ENCODE data around the gene PSMG2. TPM values are rescaled to one million over a fixed set of nuclear protein-coding genes. Genes with fewer than 3 reads are reported as not detected.

Gene PSMG2
- total and polyA plus RNA-seq, 2 of the 13 experiments (the other 11 are each of a cell fraction or from before 2014, with no cell fraction given) = 53.4 to 94.8 TPM

DNA sequence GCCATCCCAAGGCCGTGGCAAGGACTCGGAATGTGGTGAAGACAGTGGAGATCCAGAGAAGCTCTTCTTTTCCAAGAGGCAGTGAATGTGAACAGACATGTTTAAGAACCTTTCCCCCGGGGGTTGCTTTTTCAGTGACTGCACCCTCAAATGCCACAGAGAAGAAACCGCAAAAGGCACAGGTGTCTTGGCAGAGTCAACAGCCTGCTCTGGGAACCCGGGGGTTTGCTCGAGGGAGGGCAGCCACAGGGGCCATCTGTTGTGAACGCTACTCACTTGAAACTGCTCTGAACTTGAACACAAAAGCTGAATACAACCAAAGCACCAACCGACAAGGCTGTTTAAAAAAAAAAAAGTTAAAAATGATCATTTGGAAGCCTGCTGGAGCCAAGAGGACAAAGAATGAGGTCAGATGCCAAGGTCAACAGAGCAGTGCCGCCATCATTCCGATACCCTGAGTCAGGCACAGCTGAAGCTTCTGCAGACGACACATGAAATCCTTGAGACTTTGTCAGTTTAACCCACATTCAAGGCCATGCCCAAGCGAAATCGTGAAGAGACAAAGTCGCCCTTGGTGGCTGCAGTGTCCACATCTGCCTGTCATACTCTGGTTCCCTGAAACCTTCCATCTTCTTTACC lies 47.4 kb downstream of the PSMG2 start (continued):
- TF ChIP-seq, protein P1, sequence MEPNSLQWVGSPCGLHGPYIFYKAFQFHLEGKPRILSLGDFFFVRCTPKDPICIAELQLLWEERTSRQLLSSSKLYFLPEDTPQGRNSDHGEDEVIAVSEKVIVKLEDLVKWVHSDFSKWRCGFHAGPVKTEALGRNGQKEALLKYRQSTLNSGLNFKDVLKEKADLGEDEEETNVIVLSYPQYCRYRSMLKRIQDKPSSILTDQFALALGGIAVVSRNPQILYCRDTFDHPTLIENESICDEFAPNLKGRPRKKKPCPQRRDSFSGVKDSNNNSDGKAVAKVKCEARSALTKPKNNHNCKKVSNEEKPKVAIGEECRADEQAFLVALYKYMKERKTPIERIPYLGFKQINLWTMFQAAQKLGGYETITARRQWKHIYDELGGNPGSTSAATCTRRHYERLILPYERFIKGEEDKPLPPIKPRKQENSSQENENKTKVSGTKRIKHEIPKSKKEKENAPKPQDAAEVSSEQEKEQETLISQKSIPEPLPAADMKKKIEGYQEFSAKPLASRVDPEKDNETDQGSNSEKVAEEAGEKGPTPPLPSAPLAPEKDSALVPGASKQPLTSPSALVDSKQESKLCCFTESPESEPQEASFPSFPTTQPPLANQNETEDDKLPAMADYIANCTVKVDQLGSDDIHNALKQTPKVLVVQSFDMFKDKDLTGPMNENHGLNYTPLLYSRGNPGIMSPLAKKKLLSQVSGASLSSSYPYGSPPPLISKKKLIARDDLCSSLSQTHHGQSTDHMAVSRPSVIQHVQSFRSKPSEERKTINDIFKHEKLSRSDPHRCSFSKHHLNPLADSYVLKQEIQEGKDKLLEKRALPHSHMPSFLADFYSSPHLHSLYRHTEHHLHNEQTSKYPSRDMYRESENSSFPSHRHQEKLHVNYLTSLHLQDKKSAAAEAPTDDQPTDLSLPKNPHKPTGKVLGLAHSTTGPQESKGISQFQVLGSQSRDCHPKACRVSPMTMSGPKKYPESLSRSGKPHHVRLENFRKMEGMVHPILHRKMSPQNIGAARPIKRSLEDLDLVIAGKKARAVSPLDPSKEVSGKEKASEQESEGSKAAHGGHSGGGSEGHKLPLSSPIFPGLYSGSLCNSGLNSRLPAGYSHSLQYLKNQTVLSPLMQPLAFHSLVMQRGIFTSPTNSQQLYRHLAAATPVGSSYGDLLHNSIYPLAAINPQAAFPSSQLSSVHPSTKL (CRISPR knock-in tag; IDR thresholded peaks at IDR 0.05) = peak; percentile 26; the same call in 1 of the 2 replicates
- TF ChIP-seq RAD51 (IDR thresholded peaks at IDR 0.05; ENCODE audit: borderline replicate concordance) (no peak), ZNF431 (CRISPR knock-in tag; IDR thresholded peaks at IDR 0.05; ENCODE audit: borderline replicate concordance, low read depth) (no peak), KMT2A (CRISPR knock-in tag; IDR thresholded peaks at IDR 0.05) (no peak), NR2F6 (IDR thresholded peaks at IDR 0.05) (peak; percentile 47; the same call in 1 of the 2 replicates), NR2F6 (CRISPR knock-in tag; IDR thresholded peaks at IDR 0.05) (peak; percentile 37; the same call in 1 of the 2 replicates), ZNF354B (CRISPR knock-in tag; IDR thresholded peaks at IDR 0.05) (no peak), ZNF335 (CRISPR knock-in tag; IDR thresholded peaks at IDR 0.05) (no peak), NR2F1 (CRISPR knock-in tag; IDR thresholded peaks at IDR 0.05) (peak in 1 of 2 experiments; percentile 63; a peak in 2 of 4 replicates), ZNF256 (CRISPR knock-in tag; conservative IDR thresholded peaks at IDR 0.05) (no peak)
- TF ChIP-seq, protein P2, sequence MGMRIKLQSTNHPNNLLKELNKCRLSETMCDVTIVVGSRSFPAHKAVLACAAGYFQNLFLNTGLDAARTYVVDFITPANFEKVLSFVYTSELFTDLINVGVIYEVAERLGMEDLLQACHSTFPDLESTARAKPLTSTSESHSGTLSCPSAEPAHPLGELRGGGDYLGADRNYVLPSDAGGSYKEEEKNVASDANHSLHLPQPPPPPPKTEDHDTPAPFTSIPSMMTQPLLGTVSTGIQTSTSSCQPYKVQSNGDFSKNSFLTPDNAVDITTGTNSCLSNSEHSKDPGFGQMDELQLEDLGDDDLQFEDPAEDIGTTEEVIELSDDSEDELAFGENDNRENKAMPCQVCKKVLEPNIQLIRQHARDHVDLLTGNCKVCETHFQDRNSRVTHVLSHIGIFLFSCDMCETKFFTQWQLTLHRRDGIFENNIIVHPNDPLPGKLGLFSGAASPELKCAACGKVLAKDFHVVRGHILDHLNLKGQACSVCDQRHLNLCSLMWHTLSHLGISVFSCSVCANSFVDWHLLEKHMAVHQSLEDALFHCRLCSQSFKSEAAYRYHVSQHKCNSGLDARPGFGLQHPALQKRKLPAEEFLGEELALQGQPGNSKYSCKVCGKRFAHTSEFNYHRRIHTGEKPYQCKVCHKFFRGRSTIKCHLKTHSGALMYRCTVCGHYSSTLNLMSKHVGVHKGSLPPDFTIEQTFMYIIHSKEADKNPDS (CRISPR knock-in tag; IDR thresholded peaks at IDR 0.05) = no peak
- TF ChIP-seq, protein P3, sequence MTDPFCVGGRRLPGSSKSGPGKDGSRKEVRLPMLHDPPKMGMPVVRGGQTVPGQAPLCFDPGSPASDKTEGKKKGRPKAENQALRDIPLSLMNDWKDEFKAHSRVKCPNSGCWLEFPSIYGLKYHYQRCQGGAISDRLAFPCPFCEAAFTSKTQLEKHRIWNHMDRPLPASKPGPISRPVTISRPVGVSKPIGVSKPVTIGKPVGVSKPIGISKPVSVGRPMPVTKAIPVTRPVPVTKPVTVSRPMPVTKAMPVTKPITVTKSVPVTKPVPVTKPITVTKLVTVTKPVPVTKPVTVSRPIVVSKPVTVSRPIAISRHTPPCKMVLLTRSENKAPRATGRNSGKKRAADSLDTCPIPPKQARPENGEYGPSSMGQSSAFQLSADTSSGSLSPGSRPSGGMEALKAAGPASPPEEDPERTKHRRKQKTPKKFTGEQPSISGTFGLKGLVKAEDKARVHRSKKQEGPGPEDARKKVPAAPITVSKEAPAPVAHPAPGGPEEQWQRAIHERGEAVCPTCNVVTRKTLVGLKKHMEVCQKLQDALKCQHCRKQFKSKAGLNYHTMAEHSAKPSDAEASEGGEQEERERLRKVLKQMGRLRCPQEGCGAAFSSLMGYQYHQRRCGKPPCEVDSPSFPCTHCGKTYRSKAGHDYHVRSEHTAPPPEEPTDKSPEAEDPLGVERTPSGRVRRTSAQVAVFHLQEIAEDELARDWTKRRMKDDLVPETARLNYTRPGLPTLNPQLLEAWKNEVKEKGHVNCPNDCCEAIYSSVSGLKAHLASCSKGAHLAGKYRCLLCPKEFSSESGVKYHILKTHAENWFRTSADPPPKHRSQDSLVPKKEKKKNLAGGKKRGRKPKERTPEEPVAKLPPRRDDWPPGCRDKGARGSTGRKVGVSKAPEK (CRISPR knock-in tag; IDR thresholded peaks at IDR 0.05; ENCODE audit: borderline replicate concordance) = no peak
- TF ChIP-seq, protein P4, sequence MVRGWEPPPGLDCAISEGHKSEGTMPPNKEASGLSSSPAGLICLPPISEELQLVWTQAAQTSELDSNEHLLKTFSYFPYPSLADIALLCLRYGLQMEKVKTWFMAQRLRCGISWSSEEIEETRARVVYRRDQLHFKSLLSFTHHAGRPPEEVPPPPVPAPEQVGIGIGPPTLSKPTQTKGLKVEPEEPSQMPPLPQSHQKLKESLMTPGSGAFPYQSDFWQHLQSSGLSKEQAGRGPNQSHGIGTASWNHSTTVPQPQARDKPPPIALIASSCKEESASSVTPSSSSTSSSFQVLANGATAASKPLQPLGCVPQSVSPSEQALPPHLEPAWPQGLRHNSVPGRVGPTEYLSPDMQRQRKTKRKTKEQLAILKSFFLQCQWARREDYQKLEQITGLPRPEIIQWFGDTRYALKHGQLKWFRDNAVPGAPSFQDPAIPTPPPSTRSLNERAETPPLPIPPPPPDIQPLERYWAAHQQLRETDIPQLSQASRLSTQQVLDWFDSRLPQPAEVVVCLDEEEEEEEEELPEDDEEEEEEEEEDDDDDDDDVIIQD (CRISPR knock-in tag; IDR thresholded peaks at IDR 0.05; ENCODE audit: low read depth) = no peak
- TF ChIP-seq, protein P5, sequence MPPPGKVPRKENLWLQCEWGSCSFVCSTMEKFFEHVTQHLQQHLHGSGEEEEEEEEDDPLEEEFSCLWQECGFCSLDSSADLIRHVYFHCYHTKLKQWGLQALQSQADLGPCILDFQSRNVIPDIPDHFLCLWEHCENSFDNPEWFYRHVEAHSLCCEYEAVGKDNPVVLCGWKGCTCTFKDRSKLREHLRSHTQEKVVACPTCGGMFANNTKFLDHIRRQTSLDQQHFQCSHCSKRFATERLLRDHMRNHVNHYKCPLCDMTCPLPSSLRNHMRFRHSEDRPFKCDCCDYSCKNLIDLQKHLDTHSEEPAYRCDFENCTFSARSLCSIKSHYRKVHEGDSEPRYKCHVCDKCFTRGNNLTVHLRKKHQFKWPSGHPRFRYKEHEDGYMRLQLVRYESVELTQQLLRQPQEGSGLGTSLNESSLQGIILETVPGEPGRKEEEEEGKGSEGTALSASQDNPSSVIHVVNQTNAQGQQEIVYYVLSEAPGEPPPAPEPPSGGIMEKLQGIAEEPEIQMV (CRISPR knock-in tag; IDR thresholded peaks at IDR 0.05; ENCODE audit: low read depth) = no peak
- TF ChIP-seq, protein P6, sequence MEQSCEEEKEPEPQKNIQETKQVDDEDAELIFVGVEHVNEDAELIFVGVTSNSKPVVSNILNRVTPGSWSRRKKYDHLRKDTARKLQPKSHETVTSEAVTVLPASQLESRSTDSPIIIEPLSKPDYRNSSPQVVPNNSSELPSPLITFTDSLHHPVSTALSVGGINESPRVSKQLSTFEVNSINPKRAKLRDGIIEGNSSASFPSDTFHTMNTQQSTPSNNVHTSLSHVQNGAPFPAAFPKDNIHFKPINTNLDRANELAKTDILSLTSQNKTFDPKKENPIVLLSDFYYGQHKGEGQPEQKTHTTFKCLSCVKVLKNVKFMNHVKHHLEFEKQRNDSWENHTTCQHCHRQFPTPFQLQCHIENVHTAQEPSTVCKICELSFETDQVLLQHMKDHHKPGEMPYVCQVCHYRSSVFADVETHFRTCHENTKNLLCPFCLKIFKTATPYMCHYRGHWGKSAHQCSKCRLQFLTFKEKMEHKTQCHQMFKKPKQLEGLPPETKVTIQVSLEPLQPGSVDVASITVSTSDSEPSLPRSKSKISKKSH (CRISPR knock-in tag; IDR thresholded peaks at IDR 0.05; ENCODE audit: borderline replicate concordance) = no peak

All from HepG2 (cell line).